Neuronal stem cell (in vitro differentiated cells): ENCODE data around the gene STN1.
A peak's percentile ranks its signal among the peaks of the same experiment; 100 is the strongest.

Source experiments
- DNase-seq: peaks from one replicate; pipeline ENCODE4 v3.0.0-alpha.2; 2013; ENCODE audit warnings: low spot score
- H2AFZ ChIP-seq: one replicate; pipeline ENCODE4 v1.6.1; 2013; ENCODE audit warnings: mild to moderate bottlenecking, low read length, inconsistent platforms
- H2AK5ac ChIP-seq: 2 replicates; pipeline ENCODE4 v1.6.1; 2013; ENCODE audit warnings: low read depth, mild to moderate bottlenecking, inconsistent platforms, low read length, moderate library complexity, mixed read lengths
- H2BK120ac ChIP-seq: 2 replicates; pipeline ENCODE4 v1.6.1; 2013; ENCODE audit warnings: low read depth, mild to moderate bottlenecking, inconsistent platforms, low read length, moderate library complexity, mixed read lengths
- H2BK12ac ChIP-seq: one replicate; pipeline ENCODE4 v1.6.1; 2013; ENCODE audit warnings: low read length, inconsistent platforms
- H2BK15ac ChIP-seq: 2 replicates; pipeline ENCODE4 v1.6.1; 2013; ENCODE audit warnings: mild to moderate bottlenecking, low read length, inconsistent platforms, mixed read lengths
- H2BK5ac ChIP-seq: one replicate; pipeline ENCODE4 v1.6.1; 2013; ENCODE audit warnings: inconsistent platforms, mild to moderate bottlenecking, low read length, moderate library complexity
- H3K14ac ChIP-seq: one replicate; pipeline ENCODE4 v1.6.1; 2013; ENCODE audit warnings: low read length, inconsistent platforms
- H3K18ac ChIP-seq: 2 replicates; pipeline ENCODE4 v1.6.1; 2013; ENCODE audit warnings: low read length, inconsistent platforms
- H3K23ac ChIP-seq: 2 replicates; pipeline ENCODE4 v1.6.1; 2013; ENCODE audit warnings: low read depth, mild to moderate bottlenecking, mixed read lengths, low read length, inconsistent platforms; ENCODE audit not compliant: poor library complexity
- H3K27ac ChIP-seq: replicated peaks from 3 replicates; pipeline ENCODE4 v1.5.1; 2013; ENCODE audit warnings: low read length, inconsistent platforms
- H3K27me3 ChIP-seq, 3 experiments: 2 replicates each; pipeline ENCODE4 v1.6.1; 2013; ENCODE audit warnings: low read length in 3 of 3, mild to moderate bottlenecking in 2 of 3, inconsistent platforms in 1 of 3, low read depth in 1 of 3, mixed read lengths in 1 of 3, moderate library complexity in 1 of 3; ENCODE audit not compliant: control insufficient read depth in 3 of 3, insufficient read depth in 3 of 3
- H3K36me3 ChIP-seq, 2 donors: replicated peaks in 1 of 2; 2 replicates each; pipeline ENCODE4 v1.6.1; 2013; ENCODE audit warnings: low read length in 2 of 2; ENCODE audit not compliant: control insufficient read depth in 2 of 2, insufficient read depth in 2 of 2
- H3K4ac ChIP-seq: 2 replicates; pipeline ENCODE4 v1.6.1; 2013; ENCODE audit warnings: inconsistent platforms, mild to moderate bottlenecking, low read length, moderate library complexity
- H3K4me1 ChIP-seq, 2 donors: 1 replicate in 1 of 2; 2 replicates in 1 of 2; pipeline ENCODE4 v1.6.1; 2013; ENCODE audit warnings: low read length in 2 of 2, low read depth in 1 of 2; ENCODE audit not compliant: control insufficient read depth in 2 of 2, insufficient read depth in 1 of 2
- H3K4me2 ChIP-seq: one replicate; pipeline ENCODE4 v1.6.1; 2013; ENCODE audit warnings: mild to moderate bottlenecking, low read length, inconsistent platforms; ENCODE audit not compliant: insufficient read depth, poor library complexity, severe bottlenecking
- H3K4me3 ChIP-seq, 2 donors: 2 replicates each; pipeline ENCODE4 v1.5.1; 2013; ENCODE audit warnings: low read length in 2 of 2, mild to moderate bottlenecking in 2 of 2, inconsistent platforms in 1 of 2, moderate library complexity in 1 of 2
- H3K79me1 ChIP-seq: one replicate; pipeline ENCODE4 v1.6.1; 2013; ENCODE audit warnings: low read depth, mild to moderate bottlenecking, inconsistent platforms, low read length, moderate library complexity
- H3K9ac ChIP-seq: one replicate; pipeline ENCODE4 v1.6.1; 2013; ENCODE audit warnings: mild to moderate bottlenecking, low read depth, low read length, inconsistent platforms; ENCODE audit not compliant: poor library complexity
- H3K9me3 ChIP-seq, 2 donors: replicated peaks in 1 of 2; 2 replicates each; pipeline versions ENCODE3 to v1.6.1; 2013; ENCODE audit warnings: low read length in 2 of 2, mild to moderate bottlenecking in 2 of 2, inconsistent platforms in 1 of 2, low read depth in 1 of 2, mixed read lengths in 1 of 2, moderate library complexity in 1 of 2; ENCODE audit not compliant: control insufficient read depth in 2 of 2, insufficient read depth in 1 of 2
- H4K8ac ChIP-seq: one replicate; pipeline ENCODE4 v1.6.1; 2013; ENCODE audit warnings: low read depth, mild to moderate bottlenecking, inconsistent platforms, low read length, moderate library complexity
- H4K91ac ChIP-seq: one replicate; pipeline ENCODE4 v1.6.1; 2013; ENCODE audit warnings: low read length, low read depth, mild to moderate bottlenecking, inconsistent platforms; ENCODE audit not compliant: poor library complexity
- WGBS, 2 donors: extraction: QIAGEN DNeasy Blood & Tissue Kit; methylation state at CpG; one replicate each; pipeline ENCODE4 v1.1.7; 2013; ENCODE audit warnings: missing lambda C conversion rate in 2 of 2, mixed read lengths in 1 of 2; ENCODE audit not compliant: insufficient read length in 2 of 2, insufficient replicate concordance in 1 of 2; ENCODE audit errors: extremely low coverage in 2 of 2; 5-methylcytosine and 5-hydroxymethylcytosine counted together

STN1 gene

DNA sequence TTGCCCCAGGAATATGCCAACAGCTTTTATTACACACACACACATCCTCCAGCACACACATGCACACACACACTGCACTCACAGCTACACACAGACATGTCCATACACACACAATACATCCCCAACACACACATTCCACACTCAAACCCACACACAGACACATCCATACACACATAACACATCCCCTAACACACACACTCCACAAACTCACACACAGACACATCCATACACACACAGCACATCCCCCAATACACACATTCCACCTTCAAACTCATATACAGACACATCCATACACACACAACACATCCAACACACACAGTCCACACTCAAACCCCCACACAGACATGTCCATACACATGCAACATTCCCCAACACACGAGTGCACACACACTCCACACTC, 81.7 kb downstream of the STN1 start:
- Histone ChIP-seq H3K9me3 (peaks cover 2 to 7% of the 10 kb centered on the region in 2 donors), H3K36me3 (no peaks in the 10 kb centered on the region), H4K91ac (no peak overlapping the region), H3K27ac (no peak overlapping the region), H3K4me1 (peaks cover 20 to 26% of the 10 kb centered on the region in 2 donors), H3K18ac (no peak overlapping the region), H3K4me3 (no peak overlapping the region), H2BK15ac (no peak overlapping the region), H2AFZ (no peak overlapping the region), H3K4ac (no peak overlapping the region), H4K8ac (no peak overlapping the region), H3K14ac (no peak overlapping the region), H3K4me2 (no peak overlapping the region), H2AK5ac (no peak overlapping the region), H2BK120ac (no peak overlapping the region), H3K9ac (no peak overlapping the region), H3K23ac (no peak overlapping the region), H3K79me1 (no peaks in the 10 kb centered on the region), H2BK12ac (no peak overlapping the region), H2BK5ac (no peak overlapping the region), H3K27me3 (no peaks in the 10 kb centered on the region)
- no peak for DNase-seq
- no CpG with 5 or more reads among the region's 1 CpG for WGBS, 2 donors

DNA sequence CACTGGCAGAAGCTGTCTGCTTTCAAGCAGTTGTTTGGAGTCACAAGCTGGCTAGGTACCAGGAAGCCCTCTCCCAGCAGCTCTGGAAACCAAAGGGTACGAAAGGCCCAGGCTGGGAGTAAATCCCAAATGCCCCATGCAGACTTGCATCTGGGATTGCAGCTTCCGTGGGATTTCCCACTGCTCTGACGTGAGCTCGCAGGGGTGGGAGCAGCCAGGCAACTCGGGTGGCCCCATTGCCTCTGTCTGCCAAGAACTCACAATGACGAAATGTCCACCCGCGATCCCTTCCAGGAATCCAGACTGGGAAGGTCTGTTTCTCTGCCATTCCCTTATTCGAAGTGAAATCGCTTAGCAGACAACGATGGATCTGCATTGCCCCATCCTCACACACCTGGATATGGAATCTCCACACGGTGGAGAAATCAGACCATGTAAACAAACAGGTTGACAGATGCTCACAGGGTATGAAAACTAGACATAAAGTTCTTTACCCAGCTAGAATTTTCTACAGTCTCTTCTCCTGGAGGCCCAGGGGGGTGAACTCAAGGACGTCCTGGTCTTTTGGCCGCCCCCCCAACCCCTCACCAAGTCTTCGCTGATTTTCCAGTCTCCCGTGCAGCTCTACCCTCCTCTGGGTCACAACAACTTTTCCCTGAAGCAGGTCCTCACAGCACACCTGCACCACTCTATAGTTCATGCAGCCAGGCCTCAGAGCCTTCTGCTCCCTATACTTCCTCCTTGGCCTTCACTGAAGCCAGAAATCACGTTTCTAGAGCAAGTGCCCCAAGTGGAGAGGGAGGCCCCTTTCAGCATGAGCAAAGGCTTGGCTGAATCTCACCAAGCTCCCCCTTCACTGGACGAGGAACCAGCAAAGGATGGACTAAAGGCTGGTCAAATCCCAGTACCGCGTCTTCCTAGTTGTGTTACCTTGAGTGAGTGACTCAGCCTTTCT, 82.6 kb downstream of the STN1 start:
- H3K23ac ChIP-seq: no peak overlapping the region
- H3K14ac ChIP-seq: no peak overlapping the region
- no peak overlapping the region for H3K4me3 ChIP-seq
- no peaks in the 10 kb centered on the region for H3K36me3 ChIP-seq
- H3K4me1 ChIP-seq: peaks cover 12 to 18% of the 10 kb centered on the region in 2 donors
- H3K9ac ChIP-seq: no peak overlapping the region
- no peak overlapping the region for H4K91ac ChIP-seq
- no peak overlapping the region for H2AFZ ChIP-seq
- H3K27me3 ChIP-seq: no peaks in the 10 kb centered on the region
- peaks cover 2 to 7% of the 10 kb centered on the region in 2 donors for H3K9me3 ChIP-seq
- H3K4me2 ChIP-seq: no peak overlapping the region
- no peak overlapping the region for H2BK5ac ChIP-seq
- H3K27ac ChIP-seq: no peak overlapping the region
- WGBS, 2 donors: no CpG with 5 or more reads among the region's 20 CpGs
- peak overlapping the region; percentile 24 for H3K18ac ChIP-seq
- H4K8ac ChIP-seq: no peak overlapping the region
- H2AK5ac ChIP-seq: no peak overlapping the region
- no peak overlapping the region for H2BK15ac ChIP-seq
- no peak overlapping the region for H3K4ac ChIP-seq
- H3K79me1 ChIP-seq: no peaks in the 10 kb centered on the region
- H2BK120ac ChIP-seq: no peak overlapping the region
- no peak overlapping the region for H2BK12ac ChIP-seq
- DNase-seq: no peak

DNA sequence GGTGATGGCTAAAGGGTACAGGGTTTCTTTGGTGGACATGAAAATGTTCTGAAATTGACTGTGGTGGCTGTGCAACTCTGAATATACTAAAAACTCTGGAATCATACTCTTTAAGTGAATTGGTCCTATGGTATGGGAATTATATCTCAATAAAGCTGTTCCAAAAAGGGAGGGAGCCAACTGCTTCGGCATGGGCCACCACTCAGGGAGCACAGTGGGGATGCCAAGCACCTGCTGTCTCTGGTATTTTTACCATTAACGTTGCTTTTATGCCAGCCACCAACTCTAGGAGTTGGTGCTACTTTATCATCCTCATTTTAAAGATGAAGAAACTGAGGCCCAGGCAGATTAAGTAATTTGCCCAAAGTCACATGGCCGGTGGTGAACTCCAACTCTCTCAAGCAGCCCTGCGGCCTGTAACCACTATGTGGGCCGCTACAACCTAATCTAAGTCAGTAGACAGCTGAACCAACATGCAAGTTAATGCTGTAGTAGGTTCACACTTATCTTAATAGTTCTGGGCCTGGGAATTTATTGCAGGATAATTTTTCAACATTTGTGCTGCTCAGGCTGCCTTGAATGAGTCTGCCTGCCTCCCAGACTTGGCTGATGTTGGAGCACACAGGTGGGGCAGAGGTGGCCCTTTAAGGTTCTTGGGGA, 83.4 kb downstream of the STN1 start:
- Histone ChIP-seq H4K8ac (no peak overlapping the region), H3K27me3 (no peaks in the 10 kb centered on the region), H3K4me2 (no peak overlapping the region), H3K36me3 (no peaks in the 10 kb centered on the region), H3K14ac (no peak overlapping the region), H3K4me3 (no peak overlapping the region), H2BK12ac (no peak overlapping the region), H3K18ac (peak overlapping the region; percentile 24), H3K79me1 (no peaks in the 10 kb centered on the region), H3K27ac (no peak overlapping the region), H2AK5ac (no peak overlapping the region), H2BK15ac (no peak overlapping the region), H2BK120ac (no peak overlapping the region), H2BK5ac (no peak overlapping the region), H3K9ac (no peak overlapping the region), H3K23ac (no peak overlapping the region), H3K4ac (no peak overlapping the region), H3K4me1 (peaks cover 5 to 14% of the 10 kb centered on the region in 2 donors), H4K91ac (no peak overlapping the region), H3K9me3 (peaks cover 2 to 7% of the 10 kb centered on the region in 2 donors), H2AFZ (no peak overlapping the region)
- no peak for DNase-seq
- WGBS, 2 donors: no CpG with 5 or more reads among the region's 5 CpGs

DNA sequence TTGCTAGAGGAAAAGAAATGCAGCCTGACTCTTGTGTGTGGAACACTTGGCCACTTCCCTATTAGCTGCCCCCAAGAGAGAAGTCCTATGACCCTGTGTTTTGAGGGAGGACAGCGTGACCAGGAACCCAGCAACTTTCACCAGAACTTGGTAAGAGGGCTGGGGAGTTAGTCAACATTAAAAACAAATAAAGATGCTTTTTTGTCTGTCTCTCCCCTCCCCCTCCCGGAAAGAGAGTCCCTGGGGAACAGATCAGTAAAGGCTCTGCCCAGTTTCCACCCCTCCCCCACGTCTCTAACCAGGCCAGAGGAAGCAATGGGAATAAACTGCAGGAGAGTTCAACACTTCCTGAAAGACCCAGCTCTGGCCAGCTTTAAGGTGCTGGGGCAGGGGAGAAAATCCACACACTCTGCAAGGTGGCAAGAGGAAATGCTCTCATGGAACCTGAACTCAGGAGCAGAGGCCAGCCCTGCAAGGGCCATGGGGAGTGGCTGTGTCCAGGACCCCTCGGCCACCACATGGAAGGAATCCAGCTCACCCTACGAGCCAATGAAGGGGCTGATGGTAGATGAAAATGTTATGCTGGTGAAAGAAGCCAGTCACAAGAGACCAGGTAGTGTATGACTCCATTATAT, 84.1 kb downstream of the STN1 start:
- Histone ChIP-seq H3K4me1 (peaks cover 6 to 15% of the 10 kb centered on the region in 2 donors), H3K14ac (no peak overlapping the region), H3K9ac (no peak overlapping the region), H3K9me3 (peaks cover 2 to 7% of the 10 kb centered on the region in 2 donors), H2AK5ac (no peak overlapping the region), H2AFZ (peak overlapping the region; percentile 8), H3K23ac (no peak overlapping the region), H4K8ac (no peak overlapping the region), H3K27me3 (no peaks in the 10 kb centered on the region), H3K18ac (peak overlapping the region; percentile 58), H3K79me1 (no peaks in the 10 kb centered on the region), H3K4me3 (no peak overlapping the region), H3K36me3 (no peaks in the 10 kb centered on the region), H2BK5ac (no peak overlapping the region), H3K27ac (peak overlapping the region; percentile 4), H3K4ac (no peak overlapping the region), H2BK12ac (no peak overlapping the region), H3K4me2 (no peak overlapping the region), H2BK15ac (no peak overlapping the region), H2BK120ac (no peak overlapping the region), H4K91ac (no peak overlapping the region)
- DNase-seq: no peak
- WGBS, 2 donors: no CpG with 5 or more reads among the region's 5 CpGs
